Measurements from ENCODE around the gene SULT1C3.

DNA sequence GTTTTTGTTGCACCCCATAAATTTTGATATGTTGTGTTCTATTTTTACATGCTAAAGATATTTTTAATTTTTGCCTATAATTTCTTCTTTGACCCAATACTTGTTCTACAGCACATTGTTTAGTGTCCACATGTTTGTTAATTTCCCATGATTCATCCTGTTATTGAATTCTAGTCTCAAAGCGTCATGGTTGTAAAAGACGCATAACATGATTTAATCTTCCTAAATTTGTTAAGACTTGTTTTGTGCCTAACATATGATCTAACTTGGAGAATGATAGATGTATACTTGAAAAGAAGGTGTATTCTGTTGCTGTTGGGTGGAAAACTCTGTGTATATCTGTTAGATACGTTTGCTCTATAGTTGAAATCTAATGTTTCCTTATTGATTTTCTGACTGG is 27.1 kb upstream of the SULT1C3 start:
- TF ChIP-seq GATA3 (IDR thresholded peaks at IDR 0.05; ENCODE audit: low read depth, low read length) (no peak), GATA2 (IDR thresholded peaks at IDR 0.05; ENCODE audit: low read depth, low read length) (no peak)

Measured in SH-SY5Y (cell line).